ENCODE measurements around the gene ATP2C2. TPM values are rescaled to one million over a fixed set of nuclear protein-coding genes. Genes with fewer than 3 reads are reported as not detected.
"Not testable (repeated sequence)": the region's sequence is repeated elsewhere in the genome, so short reads cannot be mapped to it uniquely, and the experiment has no call there.

Gene ATP2C2
- total RNA-seq, 1 experiment from 2014 or later, result 0.67 TPM

GRCh38 chr16:84334482-84334881 lies 33.9 kb upstream of the ATP2C2 start:
- no peaks in the 10 kb centered on the region for H3K9me3 ChIP-seq (ENCODE audit: control insufficient read depth, insufficient read depth, low read depth, low read length)
- H3K36me3 ChIP-seq (ENCODE audit: control insufficient read depth, insufficient read depth, low read length), result no peaks in the 10 kb centered on the region
- ChIA-PET CTCF (interaction anchor here (0.6 kb wide), 1 partner anchor 218 kb away, joined by 3 read pairs; the partner anchor contains the start of gene MBTPS1), POLR2A (no interaction called here)
- no peaks in the 10 kb centered on the region for H3K27me3 ChIP-seq (ENCODE audit: control insufficient read depth, insufficient read depth, low read length)
- no peak for DNase-seq (ENCODE audit: low read depth, low spot score)
- no peak overlapping the region for H3K4me3 ChIP-seq (ENCODE audit: low read depth in 2 of 2, low read length in 2 of 2)
- TF ChIP-seq, protein P1, sequence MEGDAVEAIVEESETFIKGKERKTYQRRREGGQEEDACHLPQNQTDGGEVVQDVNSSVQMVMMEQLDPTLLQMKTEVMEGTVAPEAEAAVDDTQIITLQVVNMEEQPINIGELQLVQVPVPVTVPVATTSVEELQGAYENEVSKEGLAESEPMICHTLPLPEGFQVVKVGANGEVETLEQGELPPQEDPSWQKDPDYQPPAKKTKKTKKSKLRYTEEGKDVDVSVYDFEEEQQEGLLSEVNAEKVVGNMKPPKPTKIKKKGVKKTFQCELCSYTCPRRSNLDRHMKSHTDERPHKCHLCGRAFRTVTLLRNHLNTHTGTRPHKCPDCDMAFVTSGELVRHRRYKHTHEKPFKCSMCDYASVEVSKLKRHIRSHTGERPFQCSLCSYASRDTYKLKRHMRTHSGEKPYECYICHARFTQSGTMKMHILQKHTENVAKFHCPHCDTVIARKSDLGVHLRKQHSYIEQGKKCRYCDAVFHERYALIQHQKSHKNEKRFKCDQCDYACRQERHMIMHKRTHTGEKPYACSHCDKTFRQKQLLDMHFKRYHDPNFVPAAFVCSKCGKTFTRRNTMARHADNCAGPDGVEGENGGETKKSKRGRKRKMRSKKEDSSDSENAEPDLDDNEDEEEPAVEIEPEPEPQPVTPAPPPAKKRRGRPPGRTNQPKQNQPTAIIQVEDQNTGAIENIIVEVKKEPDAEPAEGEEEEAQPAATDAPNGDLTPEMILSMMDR (IDR thresholded peaks at IDR 0.05), result no peak
- TF ChIP-seq SIN3A (IDR thresholded peaks at IDR 0.05; ENCODE audit: borderline replicate concordance, insufficient read depth, low read depth, low read length) (no peak), TCF7L2 (IDR thresholded peaks at IDR 0.05; ENCODE audit: low read depth, low read length) (no peak)
- intact Hi-C loops (cut with micrococcal nuclease; ENCODE audit: unreplicated experiment), result no loop called here
- ATAC-seq, result no peak
- no TSS peak for BruUV-seq (replicated peaks)
- H3K4me1 ChIP-seq (ENCODE audit: control insufficient read depth, insufficient read depth, low read length), result no peaks in the 10 kb centered on the region
- H3K27ac ChIP-seq (ENCODE audit: low read length), result no peak overlapping the region
- in situ Hi-C loops (cut with HindIII; ENCODE audit: low pct_unique_long_range_greater_than_20kb, low sequenced_read_pairs), result no loop called here

- BruUV-seq (replicated peaks); H3K36me3 ChIP-seq (ENCODE audit: control insufficient read depth, insufficient read depth, low read length); intact Hi-C loops (cut with micrococcal nuclease; ENCODE audit: unreplicated experiment); H3K27me3 ChIP-seq (ENCODE audit: control insufficient read depth, insufficient read depth, low read length); ATAC-seq; CTCF ChIA-PET; H3K27ac ChIP-seq (ENCODE audit: low read length); H3K4me1 ChIP-seq (ENCODE audit: control insufficient read depth, insufficient read depth, low read length); H3K9me3 ChIP-seq (ENCODE audit: control insufficient read depth, insufficient read depth, low read depth, low read length); in situ Hi-C loops (cut with HindIII; ENCODE audit: low pct_unique_long_range_greater_than_20kb, low sequenced_read_pairs); H3K4me3 ChIP-seq (ENCODE audit: low read depth in 2 of 2, low read length in 2 of 2); DNase-seq (ENCODE audit: low read depth, low spot score): not testable (repeated sequence)
- POLR2A ChIA-PET, result interaction anchor here (0.6 kb wide), 1 partner anchor 575 kb away, joined by 3 read pairs; no protein-coding TSS in a partner anchor
These were observed 31.1 kb upstream of the ATP2C2 start for GRCh38 chr16:84337236-84337635.

GRCh38 chr16:84339311-84339710 lies 29.0 kb upstream of the ATP2C2 start:
- Histone ChIP-seq H3K36me3 (ENCODE audit: control insufficient read depth, insufficient read depth, low read length) (no peaks in the 10 kb centered on the region), H3K9me3 (ENCODE audit: control insufficient read depth, insufficient read depth, low read depth, low read length) (no peaks in the 10 kb centered on the region), H3K4me1 (ENCODE audit: control insufficient read depth, insufficient read depth, low read length) (no peaks in the 10 kb centered on the region), H3K4me3 (ENCODE audit: low read depth in 2 of 2, low read length in 2 of 2) (no peak overlapping the region), H3K27me3 (ENCODE audit: control insufficient read depth, insufficient read depth, low read length) (no peaks in the 10 kb centered on the region), H3K27ac (ENCODE audit: low read length) (no peak overlapping the region)
- in situ Hi-C loops (cut with HindIII; ENCODE audit: low pct_unique_long_range_greater_than_20kb, low sequenced_read_pairs), result no loop called here
- POLR2A ChIA-PET, result no interaction called here
- intact Hi-C loops (cut with micrococcal nuclease; ENCODE audit: unreplicated experiment), result no loop called here
- CTCF ChIA-PET, result no interaction called here
- TF ChIP-seq REST (IDR thresholded peaks at IDR 0.05; ENCODE audit: insufficient read depth in 1 of 2, low read depth in 2 of 2, low read length in 1 of 2), result no peak
- TF ChIP-seq, protein P1 (IDR thresholded peaks at IDR 0.05), result no peak
- TF ChIP-seq TCF7L2 (IDR thresholded peaks at IDR 0.05; ENCODE audit: low read depth, low read length), result no peak
- TF ChIP-seq SIN3A (IDR thresholded peaks at IDR 0.05; ENCODE audit: borderline replicate concordance, insufficient read depth, low read depth, low read length), result no peak
- TF ChIP-seq POLR2AphosphoS5 (IDR thresholded peaks at IDR 0.05; ENCODE audit: low read depth, low read length), result no peak
- DNase-seq (ENCODE audit: low read depth, low spot score), result no peak
- ATAC-seq, result no peak
- no TSS peak for BruUV-seq (replicated peaks)

Data from Panc1 (cell line).